Measurements from ENCODE around the gene FXYD1.
"Not testable (repeated sequence)": the region's sequence is repeated elsewhere in the genome, so short reads cannot be mapped to it uniquely, and the experiment has no call there.

The FXYD1 gene

GRCh38 chr19:35124098-35125060 is 14.2 kb upstream of the FXYD1 start:
- in situ Hi-C loops (cut with MboI; ENCODE audit: low sequenced_read_pairs), result no loop called here

- in situ Hi-C loops (cut with MboI; ENCODE audit: low sequenced_read_pairs), result no loop called here
These were observed 13.3 kb upstream of the FXYD1 start for GRCh38 chr19:35125270-35125717.

DNA sequence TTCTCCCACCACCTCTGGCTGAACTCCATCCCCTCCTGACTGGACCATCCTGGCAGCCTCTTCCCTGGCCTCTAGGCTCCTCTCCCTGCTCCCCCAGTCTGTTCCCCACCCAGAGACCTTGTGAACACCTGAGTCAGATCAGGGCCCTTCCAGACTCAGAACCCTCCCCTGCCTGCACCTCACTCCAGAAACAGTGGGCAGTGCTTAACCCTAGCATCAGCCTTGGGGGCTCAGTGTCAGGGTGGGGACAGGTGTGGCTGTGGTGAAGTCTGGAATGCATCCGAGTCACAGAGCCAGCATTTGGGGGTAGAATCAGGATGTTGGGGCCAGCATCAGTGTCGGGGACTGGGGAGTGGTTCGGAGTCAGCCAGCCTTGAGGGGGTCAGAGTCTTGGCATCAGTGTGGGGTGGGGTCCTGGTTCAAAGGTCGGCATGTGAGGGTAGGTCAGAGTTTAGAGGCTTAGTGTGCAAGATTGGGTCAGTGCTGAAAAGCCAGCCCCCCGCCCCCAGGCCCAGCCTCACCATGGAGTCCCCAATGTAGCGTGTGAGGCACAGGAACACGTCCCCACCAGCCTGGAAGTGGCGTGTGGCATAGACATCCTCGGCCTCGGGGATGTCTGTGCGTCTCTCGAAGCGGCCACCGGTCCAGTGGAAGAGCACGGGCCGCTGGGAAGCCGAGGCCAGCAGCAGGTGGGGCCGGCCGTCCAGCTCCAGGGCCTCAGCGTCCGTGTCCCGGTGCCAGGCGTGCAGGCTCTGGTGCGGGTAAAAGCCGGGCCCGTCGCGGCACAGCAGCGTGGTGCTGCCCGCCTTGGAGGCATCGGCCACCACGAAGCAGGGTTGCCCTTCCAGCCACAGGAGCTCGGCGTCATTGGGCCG is 12.6 kb upstream of the FXYD1 start:
- in situ Hi-C loops (cut with MboI; ENCODE audit: low sequenced_read_pairs), result no loop called here

DNA sequence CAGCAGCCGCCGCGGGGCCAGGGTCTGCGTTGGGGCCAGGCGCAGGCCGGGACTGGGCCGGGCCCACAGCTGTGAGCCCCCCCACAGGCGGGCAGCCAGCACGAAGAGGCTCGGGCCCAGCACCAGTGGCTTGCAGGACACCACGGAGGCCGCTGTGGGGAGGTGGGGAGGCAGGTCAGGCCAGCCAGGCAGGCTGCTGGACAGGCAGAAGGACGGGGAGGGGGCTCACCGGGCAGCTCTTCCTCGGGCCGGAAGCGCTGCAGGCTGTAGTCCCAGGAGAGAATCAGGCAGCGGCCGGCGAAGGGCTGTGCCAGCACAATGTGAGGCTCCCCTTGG is 12.0 kb upstream of the FXYD1 start:
- in situ Hi-C loops (cut with MboI; ENCODE audit: low sequenced_read_pairs), result no loop called here

GRCh38 chr19:35127871-35128270 is 10.8 kb upstream of the FXYD1 start:
- in situ Hi-C loops (cut with MboI; ENCODE audit: low sequenced_read_pairs), result no loop called here

GRCh38 chr19:35128398-35129057 is 10.1 kb upstream of the FXYD1 start:
- in situ Hi-C loops (cut with MboI; ENCODE audit: low sequenced_read_pairs), result no loop called here

GRCh38 chr19:35129724-35130274 is 8.8 kb upstream of the FXYD1 start:
- in situ Hi-C loops (cut with MboI; ENCODE audit: low sequenced_read_pairs), result not testable (repeated sequence)

GRCh38 chr19:35130761-35131720 is 7.6 kb upstream of the FXYD1 start:
- in situ Hi-C loops (cut with MboI; ENCODE audit: low sequenced_read_pairs), result no loop called here

DNA sequence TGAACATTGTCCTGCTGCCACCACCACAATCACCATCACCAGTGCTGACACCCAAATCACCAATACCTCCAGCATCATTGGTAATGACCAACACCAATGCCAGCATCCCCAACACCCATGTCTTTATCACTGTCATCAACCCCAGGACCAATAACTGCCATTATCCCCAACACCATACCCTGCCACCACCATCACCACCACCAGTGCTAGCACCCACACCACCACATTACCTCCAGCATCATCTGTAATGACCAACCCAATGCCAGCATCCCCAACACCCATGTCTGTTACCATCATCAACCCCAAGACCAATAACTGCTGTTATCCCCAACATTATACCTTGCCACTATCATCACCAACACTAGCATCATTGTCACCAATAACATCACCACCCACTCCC is 6.4 kb upstream of the FXYD1 start:
- in situ Hi-C loops (cut with MboI; ENCODE audit: low sequenced_read_pairs), result no loop called here

- in situ Hi-C loops (cut with MboI; ENCODE audit: low sequenced_read_pairs), result no loop called here
These were observed 4.8 kb upstream of the FXYD1 start for GRCh38 chr19:35133826-35134225.

DNA sequence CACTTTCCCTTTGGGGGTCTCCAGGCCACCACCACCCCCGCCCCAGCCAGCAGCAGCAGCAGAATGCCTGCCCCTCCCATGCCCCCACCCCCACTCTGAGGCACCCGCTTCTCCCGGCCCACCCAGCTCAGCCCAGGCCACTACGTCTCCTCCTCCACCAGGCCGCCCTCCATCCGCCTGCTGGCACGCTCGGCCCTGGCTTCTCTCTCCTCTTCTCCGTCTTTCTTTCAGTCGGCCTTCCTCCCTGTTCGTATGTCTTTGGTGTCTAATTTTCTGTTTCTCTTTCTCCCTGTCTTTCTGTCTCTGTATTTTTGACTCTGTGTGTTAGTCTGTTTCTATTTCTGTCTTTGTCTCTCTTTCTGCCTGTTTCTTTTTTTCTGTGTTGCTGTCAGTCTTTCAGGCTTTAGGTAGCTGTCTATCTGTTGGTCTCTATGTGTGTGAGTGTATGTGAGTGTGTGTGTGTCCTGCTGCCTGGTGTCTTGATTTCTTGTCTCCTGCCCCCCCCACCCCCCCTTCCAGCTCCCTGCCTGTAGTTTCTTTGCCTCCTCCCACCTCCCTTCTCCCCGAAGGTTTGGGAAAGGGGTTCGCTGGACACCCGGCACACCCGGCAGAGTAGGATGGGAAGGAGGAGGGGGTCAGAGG is 3.9 kb upstream of the FXYD1 start, which contains the start of gene LGI4:
LGI4 (minus strand) TSS at position 459 of the 642 bp plus-strand sequence; CDS start at position 80, 379 bp downstream.
- in situ Hi-C loops (cut with MboI; ENCODE audit: low sequenced_read_pairs), result no loop called here

DNA sequence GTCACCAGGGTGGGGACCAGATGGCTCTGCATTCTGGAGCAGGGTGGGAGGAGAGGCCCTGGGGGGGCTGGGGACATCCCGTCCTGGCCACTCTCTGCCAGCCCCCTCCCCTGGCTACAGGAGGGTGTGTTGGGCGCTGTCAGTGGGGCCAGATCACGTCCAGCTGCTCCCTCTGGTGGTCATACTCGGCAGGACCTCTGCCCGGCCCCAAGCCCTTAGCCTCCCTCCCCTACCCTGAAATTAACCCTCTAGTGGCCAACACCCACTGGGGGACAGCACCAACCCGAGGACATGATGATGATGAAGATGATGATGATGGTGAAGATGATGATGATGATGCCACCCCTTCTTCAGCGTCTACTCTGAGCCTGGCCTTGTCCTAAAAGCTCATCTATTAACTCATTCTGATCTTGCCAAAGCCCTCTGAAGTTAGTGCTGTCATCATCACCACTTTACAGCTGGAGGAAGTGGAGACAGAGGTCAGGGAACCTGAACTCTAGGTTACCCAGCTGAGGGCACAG is 3.2 kb upstream of the FXYD1 start:
- in situ Hi-C loops (cut with MboI; ENCODE audit: low sequenced_read_pairs), result no loop called here

DNA sequence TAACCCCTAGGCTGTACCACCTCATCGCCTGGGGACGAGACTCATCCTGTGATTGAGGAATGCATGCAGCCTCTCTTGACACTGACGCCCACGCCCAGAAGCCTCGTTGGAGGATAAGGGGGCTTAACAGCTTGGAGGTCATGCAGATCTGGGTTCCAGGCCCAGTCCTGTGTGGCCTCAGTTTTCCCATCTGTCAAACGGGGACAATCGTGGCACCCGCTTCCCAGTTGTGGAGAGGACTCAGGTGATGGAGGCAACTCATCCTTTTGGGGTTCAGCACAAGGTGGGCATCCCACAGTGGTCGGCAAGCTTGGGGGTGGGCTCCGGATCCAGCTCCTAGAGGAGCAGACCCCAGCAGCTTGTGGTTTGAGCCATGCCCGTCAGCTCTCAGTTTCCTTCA is 2.4 kb upstream of the FXYD1 start:
- in situ Hi-C loops (cut with MboI; ENCODE audit: low sequenced_read_pairs), result no loop called here

GRCh38 chr19:35136977-35137702 is 1.5 kb upstream of the FXYD1 start:
- in situ Hi-C loops (cut with MboI; ENCODE audit: low sequenced_read_pairs), result no loop called here

DNA sequence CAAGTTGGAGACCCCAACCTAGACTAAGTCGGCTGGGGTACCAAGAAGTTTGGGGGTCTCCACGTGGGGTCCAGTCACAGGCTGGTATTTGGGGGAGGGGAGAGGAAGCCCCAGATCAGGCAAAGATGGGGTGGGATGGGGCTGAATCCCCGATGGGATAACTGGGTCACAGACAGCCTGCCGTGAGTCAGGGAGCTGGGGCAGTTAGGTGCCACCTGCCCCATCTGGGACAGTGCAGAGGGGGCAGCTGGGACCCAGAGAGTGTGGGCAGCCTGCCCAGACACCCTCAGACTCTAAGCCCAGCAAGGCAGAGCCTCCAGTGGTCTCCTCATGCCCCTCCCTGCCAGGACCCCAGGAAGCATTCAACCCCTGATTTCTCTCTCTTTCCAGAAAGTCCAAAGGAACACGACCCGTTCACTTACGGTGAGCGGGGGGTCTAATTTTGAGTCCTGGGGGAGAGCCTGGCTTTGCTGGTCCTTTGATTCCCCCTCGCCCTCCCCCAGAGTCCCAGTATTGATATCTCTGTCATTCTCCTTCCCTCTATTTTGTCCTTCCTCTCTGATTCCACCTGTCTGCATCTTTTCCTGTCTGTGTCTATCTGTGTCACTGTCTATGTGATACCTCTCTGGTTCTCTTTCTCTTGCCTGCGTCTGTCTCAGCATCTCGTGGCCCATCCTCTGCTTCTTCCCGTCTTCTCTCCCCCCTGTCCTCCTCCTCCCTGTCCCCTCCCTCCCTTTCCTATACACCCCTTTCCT is 1.8 kb downstream of the FXYD1 start:
- in situ Hi-C loops (cut with MboI; ENCODE audit: low sequenced_read_pairs), result no loop called here

- in situ Hi-C loops (cut with MboI; ENCODE audit: low sequenced_read_pairs), result no loop called here
These were observed 2.6 kb downstream of the FXYD1 start for GRCh38 chr19:35140962-35141836.

All from HL-60/S4 treated with phorbol 12-myristate 13-acetate at 8.2 ng/mL for 4 days and 3 days (cell line).